DND-41 (cell line): ENCODE measurements around the gene TRIM54.

ENCODE experiments used
- ATAC-seq: fragments of 200-7000 bp; cut with Tn5 transposase; 3 replicates; pipeline ENCODE4 v1.9.1; 2021; ENCODE audit warnings: low read depth; ENCODE audit not compliant: insufficient read depth
- DNase-seq: peaks from one replicate; pipeline ENCODE4 v3.0.0-alpha.2; 2020
- H2AFZ ChIP-seq: 2 replicates; pipeline ENCODE4 v1.6.0; 2012; ENCODE audit warnings: low read depth, low read length
- H3K27ac ChIP-seq: 2 replicates; pipeline ENCODE4 v1.5.1; 2012; ENCODE audit warnings: low read length, inconsistent platforms
- H3K27me3 ChIP-seq: fragments of 200-600 bp; sonication (generic); 2 replicates; pipeline ENCODE4 v1.6.0; 2012; ENCODE audit warnings: low read length, mild to moderate bottlenecking, inconsistent platforms; ENCODE audit not compliant: insufficient read depth, poor library complexity
- H3K36me3 ChIP-seq: 2 replicates; pipeline ENCODE4 v1.5.1; 2012; ENCODE audit warnings: low read length, inconsistent platforms; ENCODE audit not compliant: insufficient read depth
- H3K4me1 ChIP-seq: 2 replicates; pipeline ENCODE4 v1.5.1; 2012; ENCODE audit warnings: mild to moderate bottlenecking, low read length; ENCODE audit not compliant: insufficient read depth
- H3K4me2 ChIP-seq: 2 replicates; pipeline ENCODE4 v1.6.0; 2012; ENCODE audit warnings: mild to moderate bottlenecking, moderate library complexity, low read length, inconsistent platforms; ENCODE audit not compliant: insufficient read depth
- H3K4me3 ChIP-seq, 2 experiments: fragments of 200-600 bp in 1 of 2; shearing (Covaris generic) in 1 of 2; 2 replicates each; pipeline ENCODE4 v1.5.1; 2012 to 2016; ENCODE audit warnings: inconsistent platforms in 2 of 2, low read length in 2 of 2, mild to moderate bottlenecking in 2 of 2, low read depth in 1 of 2, moderate library complexity in 1 of 2
- H3K79me2 ChIP-seq: 2 replicates; pipeline ENCODE4 v1.6.0; 2012; ENCODE audit warnings: low read length, inconsistent platforms; ENCODE audit not compliant: insufficient read depth
- H3K9ac ChIP-seq: 2 replicates; pipeline ENCODE4 v1.6.0; 2012; ENCODE audit warnings: low read depth, mild to moderate bottlenecking, inconsistent platforms, low read length, moderate library complexity
- H3K9me3 ChIP-seq: 2 replicates; pipeline ENCODE4 v1.5.1; 2012; ENCODE audit warnings: low read length, moderate library complexity, mild to moderate bottlenecking, inconsistent platforms; ENCODE audit not compliant: insufficient read depth, severe bottlenecking
- H4K20me1 ChIP-seq: 2 replicates; pipeline ENCODE4 v1.6.0; 2012; ENCODE audit warnings: low read length; ENCODE audit not compliant: insufficient read depth
- CTCF ChIP-seq: IDR thresholded peaks from 2 replicates; pipeline ENCODE4 v1.5.1; 2012; ENCODE audit warnings: borderline replicate concordance, low read length, moderate library complexity, mild to moderate bottlenecking; ENCODE audit not compliant: poor library complexity, severe bottlenecking; ENCODE audit errors: extremely low read depth
- EZH2 ChIP-seq: IDR thresholded peaks from 3 replicates; pipeline ENCODE4 v1.6.1; 2012; ENCODE audit warnings: borderline replicate concordance, low read depth, mild to moderate bottlenecking, moderate library complexity, low read length, inconsistent platforms; ENCODE audit not compliant: severe bottlenecking

TRIM54 gene

GRCh38 chr2:27262379-27263286 lies 19.6 kb upstream of the TRIM54 start, which contains the start of gene SLC30A3:
TSS of gene SLC30A3 (minus strand) at chr2:27263047. CDS start at chr2:27262906, 141 bp downstream.
- ATAC-seq = no peak
- peaks cover 8% of the 10 kb centered on the region for H3K27me3 ChIP-seq
- no peak within 1 kb of the TSS for H3K4me2 ChIP-seq
- H3K79me2 ChIP-seq = no peaks in the 10 kb centered on the region
- TF ChIP-seq CTCF (no peak), EZH2 (no peak)
- no peaks in the 10 kb centered on the region for H4K20me1 ChIP-seq
- H3K9me3 ChIP-seq = no peaks in the 10 kb centered on the region
- no peak within 1 kb of the TSS for H3K4me3 ChIP-seq
- H3K4me1 ChIP-seq = no peaks in the 10 kb centered on the region
- no peaks in the 10 kb centered on the region for H3K36me3 ChIP-seq
- H2AFZ ChIP-seq = no peak within 1 kb of the TSS
- H3K27ac ChIP-seq = no peak within 1 kb of the TSS
- DNase-seq = no peak
- no peak within 1 kb of the TSS for H3K9ac ChIP-seq

DNA sequence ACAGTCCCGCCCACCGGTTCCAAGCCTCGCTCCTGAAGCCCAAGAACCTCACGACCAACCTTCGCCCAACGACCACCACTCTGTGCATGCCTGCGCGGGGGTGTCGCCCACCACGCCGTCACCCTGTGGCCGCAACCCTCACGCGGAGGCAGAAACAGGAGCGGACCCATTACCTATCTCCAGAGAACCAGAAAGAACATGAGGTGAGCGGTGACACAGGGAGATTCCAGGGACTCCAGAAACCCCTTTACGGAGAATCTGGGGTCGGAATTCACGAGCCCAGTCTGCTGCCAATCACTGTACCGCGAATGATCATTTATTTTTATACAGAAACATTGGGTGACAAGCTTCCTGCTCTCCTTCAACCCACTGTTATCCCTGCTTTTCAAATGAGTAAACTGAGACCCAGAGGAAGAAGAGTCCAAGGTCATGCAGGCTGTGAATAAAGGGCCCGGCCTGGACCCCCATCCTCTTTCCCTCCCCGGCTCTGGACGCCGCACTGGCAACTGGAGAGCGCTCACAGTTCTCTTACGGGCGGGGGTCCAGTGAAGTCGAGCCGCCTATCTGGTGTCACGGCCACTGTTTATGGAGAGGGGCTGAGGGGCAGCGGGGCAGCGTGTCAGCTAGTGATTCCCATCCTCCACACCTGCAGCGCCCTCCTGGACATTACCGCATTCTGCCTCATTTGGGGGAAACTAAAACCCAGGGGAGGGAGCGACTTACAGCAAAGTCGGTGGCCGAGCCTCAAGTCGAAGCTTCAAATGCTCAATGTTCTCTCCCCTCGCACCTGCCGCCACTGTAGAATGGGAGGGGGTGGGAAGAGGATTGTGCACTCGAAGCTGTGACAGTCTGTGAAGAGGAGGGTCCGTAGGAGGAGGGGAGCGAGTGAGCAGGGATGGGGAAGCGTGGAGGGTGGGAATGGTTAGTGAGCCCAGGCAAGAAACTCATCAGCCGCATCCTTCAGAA lies 18.7 kb upstream of the TRIM54 start:
- H3K9me3 ChIP-seq = no peaks in the 10 kb centered on the region
- no peaks in the 10 kb centered on the region for H3K79me2 ChIP-seq
- no peaks in the 10 kb centered on the region for H3K4me1 ChIP-seq
- DNase-seq (no peak), ATAC-seq (no peak)
- H2AFZ ChIP-seq = no peak overlapping the region
- no peak for TF ChIP-seq EZH2
- TF ChIP-seq CTCF = no peak
- no peak overlapping the region for H3K4me3 ChIP-seq
- H3K36me3 ChIP-seq = no peaks in the 10 kb centered on the region
- no peak overlapping the region for H3K9ac ChIP-seq
- H4K20me1 ChIP-seq = no peaks in the 10 kb centered on the region
- peaks cover 8% of the 10 kb centered on the region for H3K27me3 ChIP-seq
- H3K27ac ChIP-seq = no peak overlapping the region
- H3K4me2 ChIP-seq = no peak overlapping the region

- H3K9me3 ChIP-seq = no peaks in the 10 kb centered on the region
- no peak overlapping the region for H3K4me3 ChIP-seq
- no peak overlapping the region for H3K27ac ChIP-seq
- H3K36me3 ChIP-seq = no peaks in the 10 kb centered on the region
- no peak overlapping the region for H3K4me2 ChIP-seq
- H3K27me3 ChIP-seq = peaks cover 8% of the 10 kb centered on the region
- no peak overlapping the region for H3K9ac ChIP-seq
- no peaks in the 10 kb centered on the region for H3K79me2 ChIP-seq
- no peak for DNase-seq
- TF ChIP-seq EZH2 (no peak), CTCF (no peak)
- ATAC-seq = no peak
- no peaks in the 10 kb centered on the region for H3K4me1 ChIP-seq
- H2AFZ ChIP-seq = no peak overlapping the region
- no peaks in the 10 kb centered on the region for H4K20me1 ChIP-seq
Observed at GRCh38 chr2:27264253-27264752, 17.9 kb upstream of the TRIM54 start.
